ENCODE results near the gene PRSS8.

Gene PRSS8

GRCh38 chr16:31082368-31083045 lies 53.0 kb downstream of the PRSS8 start:
- no peak for DNase-seq (ENCODE audit: low read depth, low spot score)
